GM19023 (cell line): ENCODE data around the gene ARHGAP19.

Source experiments
- ATAC-seq: cut with Tn5 transposase; IDR thresholded peaks from one replicate; pipeline ENCODE4 v1.9.1; 2021; ENCODE audit warnings: mild to moderate bottlenecking, moderate library complexity; ENCODE audit not compliant: unreplicated experiment

Gene ARHGAP19

DNA sequence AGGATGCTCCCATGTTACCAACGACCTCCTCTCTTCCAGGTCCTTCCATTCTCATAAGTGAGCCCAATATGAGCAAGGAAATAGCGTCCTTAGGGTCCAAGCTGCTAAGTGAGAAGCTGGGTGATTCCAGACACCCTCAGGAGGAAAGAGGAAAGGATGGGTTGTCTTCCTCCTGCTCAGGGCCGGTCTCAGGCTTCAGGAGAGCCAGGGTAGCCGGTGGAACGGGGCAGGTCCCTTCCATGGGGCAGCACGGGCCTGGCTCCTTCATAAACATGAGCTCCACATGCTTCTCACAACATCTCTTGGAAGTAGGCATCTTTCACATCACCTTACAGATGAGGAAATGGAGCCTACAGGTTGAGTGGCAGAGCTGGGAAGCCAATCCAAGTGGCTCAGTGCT, 119.4 kb downstream of the ARHGAP19 start:
- no peak for ATAC-seq
